MM.1S (cell line): ENCODE results near the gene KDM3A.

Experiments
- DNase-seq: peaks from one replicate; pipeline ENCODE4 v3.0.0-alpha.2; 2015
- H2AFZ ChIP-seq: fragments of 300-600 bp; sonication (generic); 2 replicates; pipeline ENCODE4 v1.6.0; 2016; ENCODE audit warnings: antibody characterized with exemption, low read length
- H3F3A ChIP-seq: fragments of 300-600 bp; sonication (generic); 2 replicates; pipeline ENCODE4 v1.6.1; 2016; ENCODE audit warnings: mild to moderate bottlenecking, antibody characterized with exemption, low read length, moderate library complexity, mixed read lengths; ENCODE audit not compliant: insufficient read depth
- H3K27ac ChIP-seq: fragments of 300-600 bp; sonication (generic); 2 replicates; pipeline ENCODE4 v1.5.1; 2016; ENCODE audit warnings: mild to moderate bottlenecking, low read length
- H3K27me3 ChIP-seq: fragments of 300-600 bp; sonication (generic); replicated peaks from 2 replicates; pipeline ENCODE4 v1.6.0; 2016; ENCODE audit warnings: low read length; ENCODE audit not compliant: insufficient read depth
- H3K36me3 ChIP-seq: fragments of 300-600 bp; sonication (generic); replicated peaks from 2 replicates; pipeline ENCODE4 v1.6.1; 2016; ENCODE audit warnings: mild to moderate bottlenecking, low read length, mixed read lengths; ENCODE audit not compliant: insufficient read depth
- H3K4me1 ChIP-seq: fragments of 300-600 bp; sonication (generic); 2 replicates; pipeline ENCODE4 v1.6.1; 2016; ENCODE audit warnings: low read length, mixed read lengths
- H3K4me2 ChIP-seq: fragments of 300-600 bp; sonication (generic); 2 replicates; pipeline ENCODE4 v1.6.0; 2016; ENCODE audit warnings: low read depth, low read length
- H3K4me3 ChIP-seq: fragments of 300-600 bp; sonication (generic); 2 replicates; pipeline ENCODE4 v1.5.1; 2016; ENCODE audit warnings: low read length, mixed read lengths
- H3K79me2 ChIP-seq: fragments of 300-600 bp; sonication (generic); 2 replicates; pipeline ENCODE4 v1.6.1; 2016; ENCODE audit warnings: mixed run types, low read length, mixed read lengths
- H3K9ac ChIP-seq: fragments of 300-600 bp; sonication (generic); 2 replicates; pipeline ENCODE4 v1.6.1; 2016; ENCODE audit warnings: low read length, mixed read lengths
- H3K9me2 ChIP-seq: fragments of 300-600 bp; sonication (generic); replicated peaks from 2 replicates; pipeline ENCODE4 v1.6.1; 2016; ENCODE audit warnings: mild to moderate bottlenecking, low read length, mixed read lengths; ENCODE audit not compliant: insufficient read depth
- H3K9me3 ChIP-seq: fragments of 300-600 bp; sonication (generic); replicated peaks from 2 replicates; pipeline ENCODE4 v1.6.1; 2016; ENCODE audit warnings: mild to moderate bottlenecking, low read length, mixed read lengths; ENCODE audit not compliant: insufficient read depth
- H4K20me1 ChIP-seq: fragments of 300-600 bp; sonication (generic); 2 replicates; pipeline ENCODE4 v1.6.1; 2016; ENCODE audit warnings: mild to moderate bottlenecking, low read length, moderate library complexity, mixed read lengths; ENCODE audit not compliant: insufficient read depth
- CTCF ChIP-seq: fragments of 300-600 bp; sonication (generic); IDR thresholded peaks from 2 replicates; pipeline ENCODE4 v1.5.1; 2016; ENCODE audit warnings: antibody characterized with exemption, low read length, mixed read lengths
- EZH2 ChIP-seq: fragments of 300-600 bp; sonication (generic); optimal IDR thresholded peaks from 2 replicates; pipeline ENCODE3; 2017; ENCODE audit warnings: low read depth, mild to moderate bottlenecking, antibody characterized with exemption, low read length, mixed read lengths
- EZH2phosphoT487 ChIP-seq: fragments of 300-600 bp; sonication (generic); IDR thresholded peaks from 2 replicates; pipeline ENCODE4 v1.6.1; 2018; ENCODE audit warnings: antibody characterized with exemption, low read length

The KDM3A gene

GRCh38 chr2:86398500-86399474 lies 42.4 kb upstream of the KDM3A start:
- Histone ChIP-seq H3K4me2 (no peak overlapping the region), H3K27ac (no peak overlapping the region), H3K4me1 (peaks cover 9% of the 10 kb centered on the region)

GRCh38 chr2:86400321-86400720 lies 40.9 kb upstream of the KDM3A start:
- no peaks in the 10 kb centered on the region for H3K79me2 ChIP-seq
- no peak overlapping the region for H3K27ac ChIP-seq
- no peak overlapping the region for H3K4me3 ChIP-seq
- no peaks in the 10 kb centered on the region for H3K36me3 ChIP-seq
- TF ChIP-seq EZH2 = no peak
- TF ChIP-seq CTCF = no peak
- no peak for TF ChIP-seq EZH2phosphoT487
- H3K27me3 ChIP-seq = no peaks in the 10 kb centered on the region
- no peaks in the 10 kb centered on the region for H3K9me2 ChIP-seq
- no peaks in the 10 kb centered on the region for H3K4me1 ChIP-seq
- H3K4me2 ChIP-seq = no peak overlapping the region
- no peak for DNase-seq
- no peaks in the 10 kb centered on the region for H3F3A ChIP-seq
- no peak overlapping the region for H2AFZ ChIP-seq
- no peak overlapping the region for H3K9ac ChIP-seq
- H3K9me3 ChIP-seq = no peaks in the 10 kb centered on the region
- H4K20me1 ChIP-seq = no peaks in the 10 kb centered on the region

More at GRCh38 chr2:86398500-86399474, 42.4 kb upstream of the KDM3A start:
- TF ChIP-seq EZH2phosphoT487 = no peak
- no peak for TF ChIP-seq CTCF
- no peak for TF ChIP-seq EZH2
- H2AFZ ChIP-seq = no peak overlapping the region
- H3K36me3 ChIP-seq = no peaks in the 10 kb centered on the region
- no peaks in the 10 kb centered on the region for H3K79me2 ChIP-seq
- no peaks in the 10 kb centered on the region for H4K20me1 ChIP-seq
- H3K9me3 ChIP-seq = no peaks in the 10 kb centered on the region
- no peak overlapping the region for H3K4me3 ChIP-seq
- peaks cover 6% of the 10 kb centered on the region for H3F3A ChIP-seq
- H3K9me2 ChIP-seq = no peaks in the 10 kb centered on the region
- no peaks in the 10 kb centered on the region for H3K27me3 ChIP-seq
- no peak for DNase-seq
- H3K9ac ChIP-seq = no peak overlapping the region

- Histone ChIP-seq H3K4me1 (no peaks in the 10 kb centered on the region), H4K20me1 (no peaks in the 10 kb centered on the region), H3K27ac (no peak overlapping the region), H3F3A (no peaks in the 10 kb centered on the region), H3K9me3 (no peaks in the 10 kb centered on the region), H3K4me3 (no peak overlapping the region), H3K36me3 (no peaks in the 10 kb centered on the region), H3K9ac (no peak overlapping the region), H3K27me3 (no peaks in the 10 kb centered on the region), H2AFZ (no peak overlapping the region), H3K4me2 (no peak overlapping the region), H3K9me2 (no peaks in the 10 kb centered on the region), H3K79me2 (no peaks in the 10 kb centered on the region)
- DNase-seq = no peak
- TF ChIP-seq CTCF (no peak), EZH2 (no peak), EZH2phosphoT487 (no peak)
These were observed 30.6 kb upstream of the KDM3A start for GRCh38 chr2:86410581-86410980.
